ENCODE measurements around the gene CIB4.

CIB4 gene

GRCh38 chr2:26646986-26647672 lies 6.0 kb upstream of the CIB4 start:
- Histone ChIP-seq H3K27ac (ENCODE audit: low read depth, low read length) (no peak overlapping the region), H3K27me3 (ENCODE audit: control insufficient read depth in 5 of 5, insufficient read depth in 4 of 5, low read length in 5 of 5) (peaks cover 0 to 13% (median 7%) of the 10 kb centered on the region in 5 donors), H3K36me3 (ENCODE audit: control insufficient read depth in 5 of 5, insufficient read depth in 5 of 5, low read length in 5 of 5) (no peaks in the 10 kb centered on the region), H3K9me3 (ENCODE audit: control insufficient read depth in 5 of 5, low read length in 5 of 5) (no peaks in the 10 kb centered on the region), H3K4me1 (ENCODE audit: control insufficient read depth in 5 of 5, insufficient read depth in 5 of 5, low read length in 5 of 5) (peaks cover 0 to 14% (median 7%) of the 10 kb centered on the region in 5 donors), H3K9ac (ENCODE audit: low read length in 5 of 5) (no peak overlapping the region), H3K4me3 (ENCODE audit: low read depth in 1 of 5, low read length in 5 of 5) (no peak overlapping the region)

- H3K9ac ChIP-seq (ENCODE audit: low read length in 5 of 5), result no peak overlapping the region
- H3K4me3 ChIP-seq (ENCODE audit: low read depth in 1 of 5, low read length in 5 of 5), result no peak overlapping the region
- peaks cover 4 to 16% (median 11%) of the 10 kb centered on the region in 5 donors for H3K27me3 ChIP-seq (ENCODE audit: control insufficient read depth in 5 of 5, insufficient read depth in 4 of 5, low read length in 5 of 5)
- H3K27ac ChIP-seq (ENCODE audit: low read depth, low read length), result no peak overlapping the region
- H3K4me1 ChIP-seq (ENCODE audit: control insufficient read depth in 5 of 5, insufficient read depth in 5 of 5, low read length in 5 of 5), result peaks cover 0 to 2% (median 0%) of the 10 kb centered on the region in 5 donors
- H3K36me3 ChIP-seq (ENCODE audit: control insufficient read depth in 5 of 5, insufficient read depth in 5 of 5, low read length in 5 of 5), result no peaks in the 10 kb centered on the region
- no peaks in the 10 kb centered on the region for H3K9me3 ChIP-seq (ENCODE audit: control insufficient read depth in 5 of 5, low read length in 5 of 5)
These were observed 4.6 kb upstream of the CIB4 start for GRCh38 chr2:26645762-26646161.

- Histone ChIP-seq H3K27ac (ENCODE audit: low read depth, low read length) (no peak overlapping the region), H3K4me1 (ENCODE audit: control insufficient read depth in 5 of 5, insufficient read depth in 5 of 5, low read length in 5 of 5) (peaks cover 0 to 6% (median 0%) of the 10 kb centered on the region in 5 donors), H3K36me3 (ENCODE audit: control insufficient read depth in 5 of 5, insufficient read depth in 5 of 5, low read length in 5 of 5) (no peaks in the 10 kb centered on the region), H3K4me3 (ENCODE audit: low read depth in 1 of 5, low read length in 5 of 5) (no peak overlapping the region), H3K27me3 (ENCODE audit: control insufficient read depth in 5 of 5, insufficient read depth in 4 of 5, low read length in 5 of 5) (peaks cover 4 to 16% (median 11%) of the 10 kb centered on the region in 5 donors), H3K9ac (ENCODE audit: low read length in 5 of 5) (no peak overlapping the region), H3K9me3 (ENCODE audit: control insufficient read depth in 5 of 5, low read length in 5 of 5) (no peaks in the 10 kb centered on the region)
These were observed 3.1 kb upstream of the CIB4 start for GRCh38 chr2:26644188-26644835.

- H3K9me3 ChIP-seq (ENCODE audit: control insufficient read depth in 5 of 5, low read length in 5 of 5), result no peaks in the 10 kb centered on the region
- H3K4me3 ChIP-seq (ENCODE audit: low read depth in 1 of 5, low read length in 5 of 5), result no peak overlapping the region
- H3K4me1 ChIP-seq (ENCODE audit: control insufficient read depth in 5 of 5, insufficient read depth in 5 of 5, low read length in 5 of 5), result peaks cover 0 to 5% (median 0%) of the 10 kb centered on the region in 5 donors
- H3K27ac ChIP-seq (ENCODE audit: low read depth, low read length), result no peak overlapping the region
- H3K9ac ChIP-seq (ENCODE audit: low read length in 5 of 5), result no peak overlapping the region
- peaks cover 4 to 16% (median 11%) of the 10 kb centered on the region in 5 donors for H3K27me3 ChIP-seq (ENCODE audit: control insufficient read depth in 5 of 5, insufficient read depth in 4 of 5, low read length in 5 of 5)
- H3K36me3 ChIP-seq (ENCODE audit: control insufficient read depth in 5 of 5, insufficient read depth in 5 of 5, low read length in 5 of 5), result no peaks in the 10 kb centered on the region
These were observed 1.3 kb upstream of the CIB4 start for GRCh38 chr2:26642429-26642828.

- H3K27ac ChIP-seq (ENCODE audit: low read depth, low read length), result no peak overlapping the region
- H3K27me3 ChIP-seq (ENCODE audit: control insufficient read depth in 5 of 5, insufficient read depth in 4 of 5, low read length in 5 of 5), result peaks cover 4 to 16% (median 11%) of the 10 kb centered on the region in 5 donors
- no peak overlapping the region for H3K4me3 ChIP-seq (ENCODE audit: low read depth in 1 of 5, low read length in 5 of 5)
- peaks cover 0 to 5% (median 0%) of the 10 kb centered on the region in 5 donors for H3K4me1 ChIP-seq (ENCODE audit: control insufficient read depth in 5 of 5, insufficient read depth in 5 of 5, low read length in 5 of 5)
- H3K9ac ChIP-seq (ENCODE audit: low read length in 5 of 5), result no peak overlapping the region
- no peaks in the 10 kb centered on the region for H3K9me3 ChIP-seq (ENCODE audit: control insufficient read depth in 5 of 5, low read length in 5 of 5)
- H3K36me3 ChIP-seq (ENCODE audit: control insufficient read depth in 5 of 5, insufficient read depth in 5 of 5, low read length in 5 of 5), result no peaks in the 10 kb centered on the region
These were observed 828 bp downstream of the CIB4 start for GRCh38 chr2:26640331-26640745.

GRCh38 chr2:26639685-26640243 lies 1.4 kb downstream of the CIB4 start:
- no peaks in the 10 kb centered on the region for H3K36me3 ChIP-seq (ENCODE audit: control insufficient read depth in 5 of 5, insufficient read depth in 5 of 5, low read length in 5 of 5)
- no peaks in the 10 kb centered on the region for H3K9me3 ChIP-seq (ENCODE audit: control insufficient read depth in 5 of 5, low read length in 5 of 5)
- no peak overlapping the region for H3K9ac ChIP-seq (ENCODE audit: low read length in 5 of 5)
- peaks cover 4 to 16% (median 11%) of the 10 kb centered on the region in 5 donors for H3K27me3 ChIP-seq (ENCODE audit: control insufficient read depth in 5 of 5, insufficient read depth in 4 of 5, low read length in 5 of 5)
- no peak overlapping the region for H3K27ac ChIP-seq (ENCODE audit: low read depth, low read length)
- H3K4me1 ChIP-seq (ENCODE audit: control insufficient read depth in 5 of 5, insufficient read depth in 5 of 5, low read length in 5 of 5), result peaks cover 0 to 5% (median 0%) of the 10 kb centered on the region in 5 donors
- H3K4me3 ChIP-seq (ENCODE audit: low read depth in 1 of 5, low read length in 5 of 5), result no peak overlapping the region

- no peaks in the 10 kb centered on the region for H3K9me3 ChIP-seq (ENCODE audit: control insufficient read depth in 5 of 5, low read length in 5 of 5)
- peaks cover 0 to 5% (median 0%) of the 10 kb centered on the region in 5 donors for H3K4me1 ChIP-seq (ENCODE audit: control insufficient read depth in 5 of 5, insufficient read depth in 5 of 5, low read length in 5 of 5)
- H3K9ac ChIP-seq (ENCODE audit: low read length in 5 of 5), result no peak overlapping the region
- H3K27me3 ChIP-seq (ENCODE audit: control insufficient read depth in 5 of 5, insufficient read depth in 4 of 5, low read length in 5 of 5), result peaks cover 4 to 15% (median 8%) of the 10 kb centered on the region in 5 donors
- H3K27ac ChIP-seq (ENCODE audit: low read depth, low read length), result no peak overlapping the region
- H3K36me3 ChIP-seq (ENCODE audit: control insufficient read depth in 5 of 5, insufficient read depth in 5 of 5, low read length in 5 of 5), result no peaks in the 10 kb centered on the region
- no peak overlapping the region for H3K4me3 ChIP-seq (ENCODE audit: low read depth in 1 of 5, low read length in 5 of 5)
These were observed 3.3 kb downstream of the CIB4 start for GRCh38 chr2:26637811-26638310.

GRCh38 chr2:26636935-26637334 lies 4.2 kb downstream of the CIB4 start:
- Histone ChIP-seq H3K4me3 (ENCODE audit: low read depth in 1 of 5, low read length in 5 of 5) (no peak overlapping the region), H3K27ac (ENCODE audit: low read depth, low read length) (no peak overlapping the region), H3K9me3 (ENCODE audit: control insufficient read depth in 5 of 5, low read length in 5 of 5) (no peaks in the 10 kb centered on the region), H3K36me3 (ENCODE audit: control insufficient read depth in 5 of 5, insufficient read depth in 5 of 5, low read length in 5 of 5) (no peaks in the 10 kb centered on the region), H3K9ac (ENCODE audit: low read length in 5 of 5) (no peak overlapping the region), H3K27me3 (ENCODE audit: control insufficient read depth in 5 of 5, insufficient read depth in 4 of 5, low read length in 5 of 5) (peaks cover under 1 to 14% (median 5%) of the 10 kb centered on the region in 5 donors), H3K4me1 (ENCODE audit: control insufficient read depth in 5 of 5, insufficient read depth in 5 of 5, low read length in 5 of 5) (peaks cover 0 to 5% (median 0%) of the 10 kb centered on the region in 5 donors)

- no peak overlapping the region for H3K27ac ChIP-seq (ENCODE audit: low read depth, low read length)
- H3K27me3 ChIP-seq (ENCODE audit: control insufficient read depth in 5 of 5, insufficient read depth in 4 of 5, low read length in 5 of 5), result peaks cover 0 to 8% (median 4%) of the 10 kb centered on the region in 5 donors
- no peaks in the 10 kb centered on the region for H3K9me3 ChIP-seq (ENCODE audit: control insufficient read depth in 5 of 5, low read length in 5 of 5)
- peaks cover 0 to 3% (median 0%) of the 10 kb centered on the region in 5 donors for H3K4me1 ChIP-seq (ENCODE audit: control insufficient read depth in 5 of 5, insufficient read depth in 5 of 5, low read length in 5 of 5)
- H3K9ac ChIP-seq (ENCODE audit: low read length in 5 of 5), result no peak overlapping the region
- no peaks in the 10 kb centered on the region for H3K36me3 ChIP-seq (ENCODE audit: control insufficient read depth in 5 of 5, insufficient read depth in 5 of 5, low read length in 5 of 5)
- no peak overlapping the region for H3K4me3 ChIP-seq (ENCODE audit: low read depth in 1 of 5, low read length in 5 of 5)
These were observed 5.8 kb downstream of the CIB4 start for GRCh38 chr2:26635401-26635800.
